Large intestine (tissue), 3 donors: ENCODE data around the gene EEF1E1. TPM values are rescaled to one million over a fixed set of nuclear protein-coding genes. Genes with fewer than 3 reads are reported as not detected.
"Not testable (repeated sequence)": the region's sequence is repeated elsewhere in the genome, so short reads cannot be mapped to it uniquely, and the experiment has no call there.

Source experiments
- DNase-seq, 2 donors: peaks; one replicate each; pipeline versions ENCODE4 v3.0.0 to v3.0.0-alpha.2; 2013
- H3K27ac ChIP-seq: one replicate; pipeline ENCODE4 v1.5.1; 2013; ENCODE audit warnings: low read length
- H3K27me3 ChIP-seq: 2 replicates; pipeline ENCODE4 v1.6.1; 2013; ENCODE audit warnings: low read length; ENCODE audit not compliant: control insufficient read depth, insufficient read depth
- H3K36me3 ChIP-seq: 2 replicates; pipeline ENCODE4 v1.6.1; 2013; ENCODE audit warnings: low read length; ENCODE audit not compliant: control insufficient read depth, insufficient read depth
- H3K4me1 ChIP-seq: one replicate; pipeline ENCODE4 v1.6.1; 2013; ENCODE audit warnings: low read length; ENCODE audit not compliant: control insufficient read depth, insufficient read depth
- H3K4me3 ChIP-seq: one replicate; pipeline ENCODE4 v1.5.1; 2013; ENCODE audit warnings: low read length
- H3K9me3 ChIP-seq: one replicate; pipeline ENCODE4 v1.6.1; 2013; ENCODE audit warnings: mild to moderate bottlenecking, low read depth, low read length, moderate library complexity; ENCODE audit not compliant: control insufficient read depth
- WGBS: methylation state at CpG from one replicate; pipeline ENCODE4 v1.1.5; 2013; ENCODE audit warnings: low lambda C conversion rate; ENCODE audit not compliant: insufficient coverage; 5-methylcytosine and 5-hydroxymethylcytosine counted together
- polyA plus RNA-seq: library from polyadenylated mRNA; unstranded; fragments of 120-200 nt; gene quantifications from one replicate; pipeline ENCODE4 v1.2.1, GENCODE V29; 2013

EEF1E1 gene
- polyA plus RNA-seq, 1 donor: 28.0 TPM

DNA sequence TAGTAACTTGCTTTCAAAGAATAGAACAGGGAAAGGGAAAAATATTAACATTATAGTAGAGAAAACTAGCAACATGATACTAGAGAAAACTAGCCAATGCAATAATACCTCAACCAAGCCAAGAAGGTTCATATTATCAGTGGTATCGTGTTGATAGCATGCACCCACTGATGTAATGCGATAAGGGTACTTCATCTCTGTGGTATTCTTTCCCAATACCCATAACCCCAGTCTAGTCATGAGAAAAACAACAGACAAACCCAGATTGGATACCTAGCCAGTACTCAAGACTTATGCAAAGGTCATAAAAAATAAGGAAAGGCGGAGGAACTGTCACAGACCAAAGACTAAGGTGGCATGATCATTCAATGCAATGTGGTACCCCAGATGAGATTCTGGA, 59.1 kb downstream of the EEF1E1 start:
- peaks cover 7% of the 10 kb centered on the region for H3K36me3 ChIP-seq
- no peak overlapping the region for H3K4me3 ChIP-seq
- no peaks in the 10 kb centered on the region for H3K27me3 ChIP-seq
- H3K9me3 ChIP-seq: no peaks in the 10 kb centered on the region
- H3K27ac ChIP-seq: no peak overlapping the region
- 100% methylated on average over 1 of the region's 3 CpGs for WGBS
- no peaks in the 10 kb centered on the region for H3K4me1 ChIP-seq
- no peak for DNase-seq

DNA sequence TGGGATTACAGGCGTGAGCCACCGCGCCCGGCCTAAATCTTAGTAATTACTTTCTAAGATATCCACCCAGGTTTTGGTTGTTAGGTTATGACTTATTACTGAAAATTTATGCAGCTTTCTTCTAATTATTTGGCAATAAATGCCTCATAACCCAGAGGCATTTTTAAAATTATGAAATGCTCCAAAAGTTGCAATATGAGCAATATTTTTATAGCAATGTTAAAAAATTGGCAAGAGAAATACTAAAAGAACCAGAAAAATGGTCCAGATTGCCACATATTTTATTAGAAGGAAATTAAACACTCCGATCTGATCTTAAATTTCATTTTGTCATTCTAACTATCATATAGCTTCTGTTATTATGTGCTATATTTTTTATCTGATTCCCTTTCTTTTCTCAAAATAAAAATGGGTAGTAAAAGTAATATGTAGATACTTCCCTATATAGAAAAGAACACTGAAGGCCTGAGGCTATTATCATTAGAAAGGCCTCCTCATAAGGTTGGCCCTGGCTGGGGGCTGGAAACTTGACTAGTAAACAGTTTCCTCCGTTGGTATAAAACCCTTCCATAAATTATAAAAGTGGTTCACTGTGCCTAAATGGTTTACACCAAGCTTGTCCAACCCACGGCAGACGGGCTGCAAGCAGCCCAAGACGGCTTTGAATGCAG, 60.3 kb downstream of the EEF1E1 start:
- 73% methylated on average over 3 of the region's 9 CpGs for WGBS
- Histone ChIP-seq H3K27ac (no peak overlapping the region), H3K4me1 (no peaks in the 10 kb centered on the region), H3K36me3 (peaks cover 5% of the 10 kb centered on the region), H3K9me3 (no peaks in the 10 kb centered on the region), H3K4me3 (no peak overlapping the region), H3K27me3 (no peaks in the 10 kb centered on the region)
- DNase-seq: no peak

DNA sequence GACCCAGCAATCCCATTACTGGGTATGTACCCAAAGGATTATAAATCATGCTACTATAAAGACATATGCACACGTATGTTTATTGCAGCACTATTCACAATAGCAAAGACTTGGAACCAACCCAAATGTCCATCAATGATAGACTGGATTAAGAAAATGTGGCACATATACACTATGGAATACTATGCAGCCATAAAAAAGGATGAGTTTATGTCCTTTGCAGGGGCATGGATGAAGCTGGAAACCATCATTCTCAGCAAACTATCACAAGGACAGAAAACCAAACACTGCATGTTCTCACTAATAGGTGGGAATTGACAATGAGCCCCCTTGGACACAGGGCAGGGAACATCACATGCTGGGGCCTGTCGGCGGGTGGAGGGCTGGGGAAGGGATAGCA, 68.2 kb downstream of the EEF1E1 start:
- H3K4me1 ChIP-seq, H3K36me3 ChIP-seq, H3K4me3 ChIP-seq, H3K9me3 ChIP-seq, DNase-seq, H3K27ac ChIP-seq, H3K27me3 ChIP-seq: not testable (repeated sequence)
- no CpG with 5 or more reads among the region's 3 CpGs for WGBS

DNA sequence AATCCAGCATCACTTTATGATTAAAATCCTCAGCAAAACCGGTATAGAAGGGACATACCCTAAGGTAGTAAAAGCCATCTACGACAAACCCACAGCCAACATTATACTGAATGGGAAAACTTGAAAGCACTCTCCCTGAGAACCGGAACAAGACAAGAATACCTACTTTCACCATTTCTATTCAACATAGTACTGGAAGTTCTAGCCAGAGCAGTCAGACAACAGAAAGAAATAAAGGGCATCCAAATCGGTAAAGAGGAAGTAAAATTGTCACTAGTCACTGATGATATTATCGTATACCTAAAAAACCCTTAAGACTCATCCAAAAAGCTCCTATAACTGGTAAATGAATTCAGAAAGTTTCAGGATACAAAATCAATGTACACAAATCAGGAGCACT, 71.4 kb downstream of the EEF1E1 start:
- WGBS: no CpG with 5 or more reads among the region's 5 CpGs
- no peaks in the 10 kb centered on the region for H3K9me3 ChIP-seq

More for the DNA sequence above, 71.4 kb downstream of the EEF1E1 start:
- Histone ChIP-seq H3K4me3 (no peak overlapping the region), H3K27ac (no peak overlapping the region), H3K4me1 (no peaks in the 10 kb centered on the region), H3K36me3 (no peaks in the 10 kb centered on the region), H3K27me3 (no peaks in the 10 kb centered on the region)
- DNase-seq: no peak

Other genes starting within 250 kb of the EEF1E1 start
- gene TXNDC5, start 191.8 kb downstream of the EEF1E1 start, polyA plus RNA-seq: 96.3 TPM
- 14.2 TPM for gene BLOC1S5, start 38.2 kb downstream of the EEF1E1 start, polyA plus RNA-seq